Erythroblast (primary cell): ENCODE measurements around the gene CLEC1A.

ENCODE experiments used
- GATA1 ChIP-seq: IDR thresholded peaks from 2 replicates; pipeline ENCODE4 v1.6.1; 2011; ENCODE audit warnings: low read depth, mild to moderate bottlenecking, control low read depth, low read length, moderate library complexity
- POLR2A ChIP-seq: IDR thresholded peaks from 2 replicates; pipeline ENCODE4 v1.6.1; 2011; ENCODE audit warnings: mild to moderate bottlenecking, low read length

DNA sequence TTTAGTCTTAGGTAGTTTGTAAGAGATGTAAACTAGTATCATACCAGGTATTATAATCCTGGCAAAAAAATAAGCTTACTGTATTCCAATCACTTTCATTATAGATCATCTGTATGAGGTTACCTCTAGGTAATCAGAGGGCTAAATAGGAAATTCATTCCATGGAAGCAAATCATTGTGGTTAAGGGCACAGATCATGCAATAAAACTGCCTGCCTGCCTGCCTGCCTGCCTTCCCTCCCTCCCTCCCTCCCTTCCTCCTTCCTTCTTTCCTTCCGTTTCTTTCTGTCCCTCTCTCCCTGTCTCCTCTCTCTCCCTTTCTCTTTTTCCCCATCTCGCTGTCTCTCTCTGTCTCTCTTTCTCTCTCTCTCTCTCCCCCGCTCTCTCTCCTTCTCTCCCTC is 71.5 kb downstream of the CLEC1A start:
- TF ChIP-seq POLR2A (no peak), GATA1 (no peak)
